ENCODE results near the gene PDE4D.

DNA sequence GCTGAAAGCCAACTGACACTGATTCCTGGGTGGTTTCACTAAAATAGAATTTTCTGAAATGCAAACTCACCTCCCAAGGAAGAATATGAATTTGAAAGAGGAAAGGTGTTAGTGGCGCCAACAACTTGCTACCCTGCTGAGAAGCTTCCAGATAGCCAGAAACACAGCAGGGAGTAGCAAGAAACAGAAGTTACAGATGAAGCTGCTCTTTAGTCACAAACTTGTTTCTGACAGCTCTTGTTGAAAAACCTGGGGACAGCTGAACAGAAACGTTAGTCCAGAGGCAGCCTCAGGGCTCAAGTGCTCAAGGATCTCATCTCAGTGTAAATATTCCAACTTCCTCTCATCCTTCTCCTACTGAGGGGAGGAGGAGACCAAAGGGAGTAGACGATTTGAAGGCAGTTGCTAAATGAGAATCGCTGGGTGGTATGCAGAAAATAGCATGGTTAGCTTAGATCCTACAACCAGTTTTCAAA lies 184.1 kb downstream of the PDE4D start:
- TF ChIP-seq, protein P1, sequence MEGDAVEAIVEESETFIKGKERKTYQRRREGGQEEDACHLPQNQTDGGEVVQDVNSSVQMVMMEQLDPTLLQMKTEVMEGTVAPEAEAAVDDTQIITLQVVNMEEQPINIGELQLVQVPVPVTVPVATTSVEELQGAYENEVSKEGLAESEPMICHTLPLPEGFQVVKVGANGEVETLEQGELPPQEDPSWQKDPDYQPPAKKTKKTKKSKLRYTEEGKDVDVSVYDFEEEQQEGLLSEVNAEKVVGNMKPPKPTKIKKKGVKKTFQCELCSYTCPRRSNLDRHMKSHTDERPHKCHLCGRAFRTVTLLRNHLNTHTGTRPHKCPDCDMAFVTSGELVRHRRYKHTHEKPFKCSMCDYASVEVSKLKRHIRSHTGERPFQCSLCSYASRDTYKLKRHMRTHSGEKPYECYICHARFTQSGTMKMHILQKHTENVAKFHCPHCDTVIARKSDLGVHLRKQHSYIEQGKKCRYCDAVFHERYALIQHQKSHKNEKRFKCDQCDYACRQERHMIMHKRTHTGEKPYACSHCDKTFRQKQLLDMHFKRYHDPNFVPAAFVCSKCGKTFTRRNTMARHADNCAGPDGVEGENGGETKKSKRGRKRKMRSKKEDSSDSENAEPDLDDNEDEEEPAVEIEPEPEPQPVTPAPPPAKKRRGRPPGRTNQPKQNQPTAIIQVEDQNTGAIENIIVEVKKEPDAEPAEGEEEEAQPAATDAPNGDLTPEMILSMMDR (IDR thresholded peaks at IDR 0.05), result no peak
- no peak for TF ChIP-seq POLR2A (IDR thresholded peaks at IDR 0.05)

Measured in heart left ventricle (tissue), 13 donors.